Endothelial cell of umbilical vein (primary cell): ENCODE results near the gene MCM6.

Source experiments
- CTCF ChIP-seq, 2 donors: IDR thresholded peaks; 1 replicate in 1 of 2; 2 replicates in 1 of 2; pipeline ENCODE4 v1.5.1; 2011; ENCODE audit warnings: low read length in 2 of 2, mild to moderate bottlenecking in 2 of 2, moderate library complexity in 2 of 2, control low read depth in 1 of 2, inconsistent platforms in 1 of 2, low read depth in 1 of 2; ENCODE audit not compliant: insufficient read depth in 1 of 2; ENCODE audit errors: extremely low read depth in 1 of 2
- EZH2 ChIP-seq: IDR thresholded peaks from 2 replicates; pipeline ENCODE4 v1.6.1; 2012; ENCODE audit warnings: borderline replicate concordance, low read depth, mild to moderate bottlenecking, moderate library complexity, low read length, inconsistent platforms; ENCODE audit not compliant: severe bottlenecking
- POLR2A ChIP-seq: IDR thresholded peaks from 2 replicates; pipeline ENCODE4 v1.6.1; 2012; ENCODE audit warnings: low read depth, mild to moderate bottlenecking, control low read depth, low read length
- POLR2AphosphoS5 ChIP-seq: IDR thresholded peaks from 2 replicates; pipeline ENCODE4 v1.6.1; 2012; ENCODE audit warnings: low read depth, mild to moderate bottlenecking, control low read depth, low read length, moderate library complexity; ENCODE audit not compliant: insufficient read depth

GRCh38 chr2:135817466-135817865 lies 58.8 kb downstream of the MCM6 start:
- TF ChIP-seq CTCF (IDR thresholded peaks at IDR 0.05; ENCODE audit: extremely low read depth in 1 of 2, insufficient read depth in 1 of 2, low read depth in 1 of 2, low read length in 2 of 2), result no peak
- TF ChIP-seq EZH2, result no peak
- no peak for TF ChIP-seq POLR2AphosphoS5
- TF ChIP-seq POLR2A, result no peak
